ENCODE measurements around the gene NBEA. TPM values are rescaled to one million over a fixed set of nuclear protein-coding genes. Genes with fewer than 3 reads are reported as not detected.

Gene NBEA
- total RNA-seq, 1 donor from 2014 or later: 12.0 TPM

DNA sequence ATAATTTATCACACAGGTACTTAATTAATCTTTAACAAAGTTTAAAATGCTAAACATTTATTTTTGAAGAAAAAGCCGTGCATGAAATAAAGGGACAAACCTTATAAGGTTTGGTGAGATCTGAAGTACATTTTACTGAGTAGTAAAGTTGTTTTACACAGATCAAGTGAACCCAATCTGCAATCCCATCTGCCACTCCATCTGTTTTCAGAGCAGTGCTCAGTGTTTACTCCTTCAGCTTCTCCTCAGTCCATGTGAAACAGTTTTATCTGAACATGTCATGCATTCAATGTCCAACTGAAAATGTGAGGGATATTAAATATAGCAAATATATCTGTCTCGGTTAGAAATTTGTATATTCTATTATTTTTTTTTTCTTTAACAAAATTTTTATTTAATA is 367.6 kb downstream of the NBEA start:
- no peak for DNase-seq (ENCODE audit: extremely low spot score in 2 of 2)
- TF ChIP-seq, protein P1, sequence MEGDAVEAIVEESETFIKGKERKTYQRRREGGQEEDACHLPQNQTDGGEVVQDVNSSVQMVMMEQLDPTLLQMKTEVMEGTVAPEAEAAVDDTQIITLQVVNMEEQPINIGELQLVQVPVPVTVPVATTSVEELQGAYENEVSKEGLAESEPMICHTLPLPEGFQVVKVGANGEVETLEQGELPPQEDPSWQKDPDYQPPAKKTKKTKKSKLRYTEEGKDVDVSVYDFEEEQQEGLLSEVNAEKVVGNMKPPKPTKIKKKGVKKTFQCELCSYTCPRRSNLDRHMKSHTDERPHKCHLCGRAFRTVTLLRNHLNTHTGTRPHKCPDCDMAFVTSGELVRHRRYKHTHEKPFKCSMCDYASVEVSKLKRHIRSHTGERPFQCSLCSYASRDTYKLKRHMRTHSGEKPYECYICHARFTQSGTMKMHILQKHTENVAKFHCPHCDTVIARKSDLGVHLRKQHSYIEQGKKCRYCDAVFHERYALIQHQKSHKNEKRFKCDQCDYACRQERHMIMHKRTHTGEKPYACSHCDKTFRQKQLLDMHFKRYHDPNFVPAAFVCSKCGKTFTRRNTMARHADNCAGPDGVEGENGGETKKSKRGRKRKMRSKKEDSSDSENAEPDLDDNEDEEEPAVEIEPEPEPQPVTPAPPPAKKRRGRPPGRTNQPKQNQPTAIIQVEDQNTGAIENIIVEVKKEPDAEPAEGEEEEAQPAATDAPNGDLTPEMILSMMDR (IDR thresholded peaks at IDR 0.05): no peak
- TF ChIP-seq POLR2AphosphoS5 (IDR thresholded peaks at IDR 0.05; ENCODE audit: insufficient read depth in 1 of 2, low read depth in 1 of 2): no peak
- TF ChIP-seq POLR2A (IDR thresholded peaks at IDR 0.05): no peak
- intact Hi-C loops (cut with DNase I): no loop called here
- Histone ChIP-seq H3K4me3 (no peak overlapping the region), H3K9me3 (no peaks in the 10 kb centered on the region), H3K4me1 (no peaks in the 10 kb centered on the region), H3K36me3 (no peaks in the 10 kb centered on the region), H3K27me3 (no peaks in the 10 kb centered on the region), H3K27ac (no peak overlapping the region)

DNA sequence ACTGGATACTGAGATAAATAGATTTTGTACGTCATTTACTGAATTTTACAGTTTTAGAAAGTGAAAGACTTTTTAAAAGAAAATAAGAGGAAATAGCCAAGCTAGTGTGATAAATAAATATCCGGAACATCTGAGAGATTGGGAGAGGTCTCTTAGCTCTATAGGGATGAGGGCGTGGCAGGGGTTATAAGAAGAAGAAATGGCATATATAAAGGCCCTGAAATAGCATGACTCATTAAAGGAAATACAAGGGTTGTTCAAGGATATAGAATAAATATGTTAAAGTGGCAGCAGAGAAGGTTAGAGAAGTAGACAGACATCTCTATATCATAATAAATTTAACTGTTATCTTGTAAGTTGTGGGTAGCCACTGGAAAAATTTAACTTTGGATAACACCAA is 390.1 kb downstream of the NBEA start:
- Histone ChIP-seq H3K9me3 (no peaks in the 10 kb centered on the region), H3K4me3 (no peak overlapping the region), H3K4me1 (no peaks in the 10 kb centered on the region), H3K27me3 (no peaks in the 10 kb centered on the region), H3K27ac (no peak overlapping the region), H3K36me3 (no peaks in the 10 kb centered on the region)
- DNase-seq (ENCODE audit: extremely low spot score in 2 of 2): no peak
- intact Hi-C loops (cut with DNase I): no loop called here
- TF ChIP-seq, protein P1 (IDR thresholded peaks at IDR 0.05): no peak
- TF ChIP-seq POLR2A (IDR thresholded peaks at IDR 0.05): no peak
- TF ChIP-seq POLR2AphosphoS5 (IDR thresholded peaks at IDR 0.05; ENCODE audit: insufficient read depth in 1 of 2, low read depth in 1 of 2): no peak

DNA sequence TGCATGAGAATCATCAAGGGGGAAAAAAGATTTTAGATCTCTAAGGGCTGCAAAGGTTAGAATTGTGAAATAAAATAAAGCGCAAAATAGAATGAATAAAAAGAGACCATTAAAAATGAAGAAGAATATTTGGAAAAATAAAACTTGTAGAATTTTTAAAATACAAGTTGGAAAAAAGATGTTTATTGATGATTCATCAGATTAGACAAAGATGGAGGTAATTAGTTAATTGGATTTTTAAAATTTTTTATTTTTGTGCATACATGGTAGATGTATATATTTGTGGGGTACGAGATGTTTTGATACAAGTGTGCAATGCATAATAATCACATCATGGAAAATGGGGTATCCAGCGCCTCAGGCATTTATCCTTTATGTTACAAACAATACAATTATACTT is 391.1 kb downstream of the NBEA start:
- no peak for DNase-seq (ENCODE audit: extremely low spot score in 2 of 2)
- Histone ChIP-seq H3K27ac (no peak overlapping the region), H3K36me3 (no peaks in the 10 kb centered on the region), H3K9me3 (no peaks in the 10 kb centered on the region), H3K4me3 (no peak overlapping the region), H3K27me3 (no peaks in the 10 kb centered on the region), H3K4me1 (no peaks in the 10 kb centered on the region)
- no peak for TF ChIP-seq POLR2A (IDR thresholded peaks at IDR 0.05)
- intact Hi-C loops (cut with DNase I): no loop called here

DNA sequence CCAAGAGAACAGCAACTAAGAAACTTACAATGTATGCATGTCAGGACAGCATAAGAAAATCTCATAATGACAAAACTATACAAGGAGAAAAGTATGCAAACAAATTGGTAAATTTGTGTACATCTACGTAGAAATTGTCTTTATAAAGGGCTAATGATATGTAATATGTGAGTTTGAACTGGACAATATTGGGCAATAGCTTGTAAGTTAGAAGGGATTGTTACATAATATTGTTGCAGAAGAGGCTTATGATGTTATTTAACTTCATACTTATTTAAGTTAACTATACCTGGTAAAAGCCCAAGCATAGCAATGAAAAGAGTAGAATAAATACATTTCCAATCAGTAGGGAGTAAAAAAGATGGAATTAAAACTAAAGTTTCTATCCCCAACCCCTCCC is 400.4 kb downstream of the NBEA start:
- Histone ChIP-seq H3K27me3 (no peaks in the 10 kb centered on the region), H3K4me3 (no peak overlapping the region), H3K36me3 (no peaks in the 10 kb centered on the region), H3K4me1 (no peaks in the 10 kb centered on the region), H3K27ac (no peak overlapping the region), H3K9me3 (no peaks in the 10 kb centered on the region)
- intact Hi-C loops (cut with DNase I): no loop called here
- TF ChIP-seq POLR2A (IDR thresholded peaks at IDR 0.05) (no peak), POLR2AphosphoS5 (IDR thresholded peaks at IDR 0.05; ENCODE audit: insufficient read depth in 1 of 2, low read depth in 1 of 2) (no peak)
- TF ChIP-seq, protein P1 (IDR thresholded peaks at IDR 0.05): no peak
- DNase-seq (ENCODE audit: extremely low spot score in 2 of 2): no peak

DNA sequence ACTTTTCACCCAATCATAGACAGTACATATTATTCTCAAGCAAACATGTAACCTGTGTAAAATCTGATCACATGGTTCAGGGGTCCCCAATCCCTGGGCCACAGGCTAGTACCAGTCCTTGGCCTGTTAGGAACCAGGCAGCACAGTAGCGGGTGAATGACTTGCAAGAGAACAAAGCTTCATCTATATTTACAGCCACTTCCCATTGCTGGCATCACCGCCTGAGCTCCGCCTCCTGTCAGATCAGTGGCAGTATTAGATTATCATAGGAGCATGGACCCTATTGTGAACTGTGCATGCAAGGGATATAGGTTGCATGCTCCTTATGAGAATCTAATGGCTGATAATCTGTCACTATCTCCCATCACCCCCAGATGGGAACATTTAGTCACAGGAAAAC is 401.3 kb downstream of the NBEA start:
- no peaks in the 10 kb centered on the region for H3K4me1 ChIP-seq
- H3K27me3 ChIP-seq: no peaks in the 10 kb centered on the region
- H3K36me3 ChIP-seq: no peaks in the 10 kb centered on the region
- TF ChIP-seq POLR2AphosphoS5 (IDR thresholded peaks at IDR 0.05; ENCODE audit: insufficient read depth in 1 of 2, low read depth in 1 of 2) (no peak), POLR2A (IDR thresholded peaks at IDR 0.05) (no peak)
- TF ChIP-seq, protein P1 (IDR thresholded peaks at IDR 0.05): no peak
- DNase-seq (ENCODE audit: extremely low spot score in 2 of 2): no peak
- H3K27ac ChIP-seq: no peak overlapping the region
- no peak overlapping the region for H3K4me3 ChIP-seq
- intact Hi-C loops (cut with DNase I): no loop called here
- no peaks in the 10 kb centered on the region for H3K9me3 ChIP-seq

DNA sequence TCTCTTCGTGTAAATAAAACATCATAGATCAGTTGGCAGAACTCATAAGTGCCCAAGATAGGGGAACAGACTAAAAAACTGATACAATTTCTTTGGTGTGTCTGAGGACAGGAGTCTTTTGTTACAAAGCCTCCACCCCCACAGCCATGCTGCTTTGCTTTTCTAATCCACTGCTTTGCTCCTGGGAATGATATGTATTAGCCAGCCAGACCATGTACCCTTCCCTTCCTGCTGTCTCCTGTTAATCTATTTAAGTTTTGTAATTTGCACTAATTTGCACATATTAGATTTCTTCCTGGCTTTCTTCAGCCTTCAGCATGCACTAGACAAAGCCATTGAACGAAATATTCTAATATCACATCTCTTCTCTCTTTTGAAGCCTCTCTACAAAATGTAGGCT is 403.9 kb downstream of the NBEA start:
- DNase-seq (ENCODE audit: extremely low spot score in 2 of 2): no peak
- H3K27me3 ChIP-seq: no peaks in the 10 kb centered on the region
- intact Hi-C loops (cut with DNase I): no loop called here
- H3K4me1 ChIP-seq: no peaks in the 10 kb centered on the region
- H3K27ac ChIP-seq: no peak overlapping the region
- TF ChIP-seq POLR2AphosphoS5 (IDR thresholded peaks at IDR 0.05; ENCODE audit: insufficient read depth in 1 of 2, low read depth in 1 of 2) (no peak), POLR2A (IDR thresholded peaks at IDR 0.05) (no peak)
- TF ChIP-seq, protein P1 (IDR thresholded peaks at IDR 0.05): no peak
- no peaks in the 10 kb centered on the region for H3K9me3 ChIP-seq
- H3K36me3 ChIP-seq: no peaks in the 10 kb centered on the region
- H3K4me3 ChIP-seq: no peak overlapping the region

Measured in vagina (tissue), 2 donors.